ENCODE results near the gene RD3L. TPM values are rescaled to one million over a fixed set of nuclear protein-coding genes. Genes with fewer than 3 reads are reported as not detected.

The RD3L gene
- polyA plus RNA-seq, 1 donor (not counting 4 experiments of a cell fraction or from before 2014, with no cell fraction given) = not detected

- H4K20me1 ChIP-seq (ENCODE audit: control insufficient read depth, extremely low read depth, insufficient read depth, low read length) = no peaks in the 10 kb centered on the region
- dilution Hi-C loops (cut with MboI; ENCODE audit: extremely low pct_ligation_motif_present, low sequenced_read_pairs) = no loop called here
- H3K79me2 ChIP-seq (ENCODE audit: control insufficient read depth, insufficient read depth, low read length) = no peaks in the 10 kb centered on the region
- H3K4me1 ChIP-seq (ENCODE audit: control insufficient read depth, extremely low read depth, insufficient read depth, low read length) = no peaks in the 10 kb centered on the region
- no peaks in the 10 kb centered on the region for H3K9me3 ChIP-seq (ENCODE audit: control insufficient read depth, low read depth, low read length)
- no peaks in the 10 kb centered on the region for H3K36me3 ChIP-seq (ENCODE audit: control insufficient read depth in 2 of 2, extremely low read depth in 1 of 2, insufficient read depth in 2 of 2, low read length in 2 of 2)
- no peak overlapping the region for H3K27ac ChIP-seq (ENCODE audit: control insufficient read depth, insufficient read depth, low read length)
- FAIRE-seq (no peak), DNase-seq (ENCODE audit: low read depth, low spot score) (no peak)
- H2AFZ ChIP-seq (ENCODE audit: control insufficient read depth, low read length) = no peak overlapping the region
- H3K4me3 ChIP-seq (ENCODE audit: control insufficient read depth in 2 of 3, extremely low read depth in 1 of 3, insufficient read depth in 2 of 3, low read depth in 1 of 3, low read length in 3 of 3) = no peak overlapping the region
- TF ChIP-seq CTCF (optimal IDR thresholded peaks at IDR 0.05 in 1 of 3, IDR thresholded peaks at IDR 0.05 in 1 of 3, conservative IDR thresholded peaks at IDR 0.05 in 1 of 3; ENCODE audit: extremely low read depth in 1 of 3, insufficient read depth in 2 of 3, low read length in 3 of 3) = no peak
- no peak for TF ChIP-seq EZH2 (IDR thresholded peaks at IDR 0.05; ENCODE audit: low read length)
- H3K27me3 ChIP-seq (ENCODE audit: control insufficient read depth, extremely low read depth, insufficient read depth, low read length) = no peaks in the 10 kb centered on the region
- H3K9ac ChIP-seq (ENCODE audit: control insufficient read depth, extremely low read depth, insufficient read depth, low read length) = no peak overlapping the region
- no peak overlapping the region for H3K4me2 ChIP-seq (ENCODE audit: control insufficient read depth, extremely low read depth, insufficient read depth, low read depth, low read length)
- H3K9me1 ChIP-seq (ENCODE audit: control insufficient read depth, extremely low read depth, insufficient read depth, low read length) = no peaks in the 10 kb centered on the region
Observed at GRCh38 chr14:103989034-103989433, 46.7 kb upstream of the RD3L start.

- no peak overlapping the region for H3K4me2 ChIP-seq (ENCODE audit: control insufficient read depth, extremely low read depth, insufficient read depth, low read depth, low read length)
- no peak overlapping the region for H2AFZ ChIP-seq (ENCODE audit: control insufficient read depth, low read length)
- H3K9ac ChIP-seq (ENCODE audit: control insufficient read depth, extremely low read depth, insufficient read depth, low read length) = no peak overlapping the region
- FAIRE-seq (no peak), DNase-seq (ENCODE audit: low read depth, low spot score) (no peak)
- no peak overlapping the region for H3K27ac ChIP-seq (ENCODE audit: control insufficient read depth, insufficient read depth, low read length)
- TF ChIP-seq CTCF (optimal IDR thresholded peaks at IDR 0.05 in 1 of 3, IDR thresholded peaks at IDR 0.05 in 1 of 3, conservative IDR thresholded peaks at IDR 0.05 in 1 of 3; ENCODE audit: extremely low read depth in 1 of 3, insufficient read depth in 2 of 3, low read length in 3 of 3) = no peak
- no peak for TF ChIP-seq EZH2 (IDR thresholded peaks at IDR 0.05; ENCODE audit: low read length)
- dilution Hi-C loops (cut with MboI; ENCODE audit: extremely low pct_ligation_motif_present, low sequenced_read_pairs) = no loop called here
- no peaks in the 10 kb centered on the region for H4K20me1 ChIP-seq (ENCODE audit: control insufficient read depth, extremely low read depth, insufficient read depth, low read length)
- H3K9me3 ChIP-seq (ENCODE audit: control insufficient read depth, low read depth, low read length) = no peaks in the 10 kb centered on the region
- no peaks in the 10 kb centered on the region for H3K79me2 ChIP-seq (ENCODE audit: control insufficient read depth, insufficient read depth, low read length)
- H3K4me1 ChIP-seq (ENCODE audit: control insufficient read depth, extremely low read depth, insufficient read depth, low read length) = no peaks in the 10 kb centered on the region
- H3K4me3 ChIP-seq (ENCODE audit: control insufficient read depth in 2 of 3, extremely low read depth in 1 of 3, insufficient read depth in 2 of 3, low read depth in 1 of 3, low read length in 3 of 3) = no peak overlapping the region
- H3K36me3 ChIP-seq (ENCODE audit: control insufficient read depth in 2 of 2, extremely low read depth in 1 of 2, insufficient read depth in 2 of 2, low read length in 2 of 2) = no peaks in the 10 kb centered on the region
- no peaks in the 10 kb centered on the region for H3K27me3 ChIP-seq (ENCODE audit: control insufficient read depth, extremely low read depth, insufficient read depth, low read length)
- H3K9me1 ChIP-seq (ENCODE audit: control insufficient read depth, extremely low read depth, insufficient read depth, low read length) = no peaks in the 10 kb centered on the region
Observed at GRCh38 chr14:103984196-103984595, 41.9 kb upstream of the RD3L start.

Data from keratinocyte (primary cell).